HG02938 (cell line): ENCODE data around the gene ZNF215.
A peak's percentile ranks its signal among the peaks of the same experiment; 100 is the strongest.
"Not testable (repeated sequence)": the region's sequence is repeated elsewhere in the genome, so short reads cannot be mapped to it uniquely, and the experiment has no call there.

ENCODE experiments used
- ATAC-seq: cut with Tn5 transposase; IDR thresholded peaks from one replicate; pipeline ENCODE4 v1.9.1; 2021; ENCODE audit warnings: mild to moderate bottlenecking, moderate library complexity; ENCODE audit not compliant: unreplicated experiment

ZNF215 gene

DNA sequence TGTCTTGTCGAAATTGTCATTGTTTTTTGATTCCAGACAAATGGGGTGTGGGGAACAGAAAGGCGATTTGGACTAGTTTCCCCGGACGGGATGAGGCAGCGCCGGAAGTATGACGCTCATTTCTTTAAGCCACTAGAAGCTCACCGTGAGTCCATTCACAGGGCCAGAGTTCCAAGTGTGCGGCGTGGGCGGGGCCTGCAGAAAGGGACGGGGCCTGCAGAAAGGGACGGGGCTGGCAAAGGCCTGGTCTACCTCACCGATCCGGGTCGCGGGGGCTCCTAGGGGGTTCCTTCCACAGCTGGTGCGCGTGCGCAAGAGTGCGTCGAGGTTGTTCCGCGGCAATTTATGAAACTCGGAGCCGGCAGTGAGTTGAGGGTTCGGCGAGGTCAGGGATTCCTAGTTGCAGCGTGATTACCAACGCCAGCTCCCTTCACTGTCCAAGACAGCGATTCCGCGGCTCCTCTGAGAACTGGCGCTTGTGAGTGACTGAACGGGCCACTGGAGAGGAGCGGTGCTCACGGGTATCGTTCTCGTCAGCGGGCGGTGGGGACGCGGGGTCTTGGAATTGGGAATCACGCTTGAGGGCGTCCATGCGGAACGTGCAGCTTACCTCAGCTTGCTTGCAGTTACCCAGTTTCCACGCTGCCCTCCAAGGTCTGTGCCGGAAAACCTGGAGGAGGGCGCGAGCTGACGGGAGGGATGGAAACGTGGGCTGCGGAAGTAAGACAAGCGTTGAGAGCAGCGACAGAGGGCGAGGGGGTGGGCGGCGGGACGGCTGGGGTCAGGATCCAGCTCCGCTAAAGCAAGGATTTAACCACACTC lies at the start of gene ZNF215:
Gene ZNF215, plus strand, starts transcription at position 219 of the 822 bp plus-strand sequence. CDS start 5,847 bp downstream, outside the sequence.
- ATAC-seq: peak; percentile 66

DNA sequence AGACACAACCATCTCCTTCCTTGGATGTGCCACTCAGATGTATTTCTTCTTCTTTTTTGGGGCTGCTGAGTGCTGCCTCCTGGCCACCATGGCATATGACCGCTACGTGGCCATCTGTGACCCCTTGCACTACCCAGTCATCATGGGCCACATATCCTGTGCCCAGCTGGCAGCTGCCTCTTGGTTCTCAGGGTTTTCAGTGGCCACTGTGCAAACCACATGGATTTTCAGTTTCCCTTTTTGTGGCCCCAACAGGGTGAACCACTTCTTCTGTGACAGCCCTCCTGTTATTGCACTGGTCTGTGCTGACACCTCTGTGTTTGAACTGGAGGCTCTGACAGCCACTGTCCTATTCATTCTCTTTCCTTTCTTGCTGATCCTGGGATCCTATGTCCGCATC lies 49.3 kb upstream of the ZNF215 start:
- no peak for ATAC-seq

GRCh38 chr11:6882751-6883150 lies 43.5 kb upstream of the ZNF215 start:
- ATAC-seq: no peak

DNA sequence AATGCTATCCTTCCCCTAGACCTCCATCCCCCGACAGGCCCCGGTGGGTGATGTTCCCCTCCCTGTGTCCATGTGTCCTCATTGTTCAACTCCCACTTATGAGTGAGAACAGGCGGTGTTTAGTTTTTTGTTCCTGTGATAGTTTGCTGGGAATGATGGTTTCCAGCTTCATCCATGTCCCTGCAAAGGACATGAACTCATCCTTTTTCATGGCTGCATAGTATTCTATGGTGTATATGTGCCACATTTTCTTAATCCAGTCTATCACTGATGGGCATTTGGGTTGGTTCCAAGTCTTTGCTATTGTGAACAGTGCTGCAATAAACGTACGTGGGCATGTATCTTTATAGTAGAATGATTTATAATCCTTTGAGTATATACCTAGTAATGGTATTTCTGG lies 38.5 kb upstream of the ZNF215 start:
- ATAC-seq: not testable (repeated sequence)

DNA sequence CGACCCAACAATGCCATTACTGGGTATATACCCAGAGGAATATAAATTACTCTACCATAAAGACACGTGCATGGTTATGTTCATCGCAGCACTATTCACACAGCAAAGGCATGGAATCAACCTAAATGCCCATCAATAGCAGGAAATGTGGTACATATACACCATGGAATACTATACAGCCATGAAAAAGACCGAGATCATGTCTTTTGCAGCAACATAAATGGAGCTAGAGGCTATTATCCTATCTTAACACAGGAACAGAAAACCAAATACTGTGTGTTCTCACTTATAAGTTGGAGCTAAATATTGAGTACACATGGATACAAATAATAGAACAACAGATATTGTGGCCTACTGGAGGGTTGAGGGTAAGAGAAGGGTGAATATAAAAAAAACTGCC lies 37.4 kb upstream of the ZNF215 start:
- no peak for ATAC-seq

DNA sequence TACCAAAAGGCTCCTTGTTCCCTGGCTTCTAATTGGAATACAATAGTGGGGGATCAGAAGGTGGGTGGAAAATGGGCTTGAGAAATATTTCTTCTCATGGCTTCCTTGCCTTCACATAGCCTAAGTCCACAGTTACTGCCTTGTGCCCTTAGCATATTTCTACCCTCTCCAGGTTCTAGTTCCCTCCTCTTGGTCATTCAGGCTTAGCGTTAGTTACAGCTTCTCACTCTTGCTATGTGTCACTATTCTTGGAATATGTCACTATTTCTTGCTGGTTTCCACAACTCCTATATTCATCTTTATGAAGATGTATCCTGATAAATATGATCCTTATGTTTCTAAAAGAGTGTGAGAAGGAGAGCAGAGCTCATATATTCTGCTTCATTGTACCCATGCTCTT lies 36.4 kb upstream of the ZNF215 start:
- no peak for ATAC-seq

DNA sequence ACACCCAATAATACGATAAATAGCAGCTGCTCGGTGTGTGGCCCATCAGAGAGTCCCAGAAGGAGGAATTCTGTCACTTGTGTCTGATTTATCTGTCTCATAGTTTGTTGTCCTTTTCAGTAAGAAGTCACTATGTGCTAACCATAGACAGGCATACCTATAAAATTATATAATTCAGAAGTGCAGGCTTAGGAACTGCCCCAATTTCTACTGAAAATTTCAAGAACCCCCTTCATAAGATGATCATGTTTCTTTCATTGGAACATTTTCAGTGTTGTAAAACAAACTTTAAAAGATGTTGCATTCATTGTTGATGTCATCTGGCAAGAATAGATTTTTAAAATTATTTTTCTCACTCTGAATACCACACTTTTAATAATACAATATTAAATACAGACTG lies 33.8 kb upstream of the ZNF215 start, which contains the start of gene OR2D2:
Gene OR2D2, minus strand, starts transcription at position 101 of the 400 bp plus-strand sequence. Its CDS starts 0 bp downstream, at position 101.
- ATAC-seq: no peak

DNA sequence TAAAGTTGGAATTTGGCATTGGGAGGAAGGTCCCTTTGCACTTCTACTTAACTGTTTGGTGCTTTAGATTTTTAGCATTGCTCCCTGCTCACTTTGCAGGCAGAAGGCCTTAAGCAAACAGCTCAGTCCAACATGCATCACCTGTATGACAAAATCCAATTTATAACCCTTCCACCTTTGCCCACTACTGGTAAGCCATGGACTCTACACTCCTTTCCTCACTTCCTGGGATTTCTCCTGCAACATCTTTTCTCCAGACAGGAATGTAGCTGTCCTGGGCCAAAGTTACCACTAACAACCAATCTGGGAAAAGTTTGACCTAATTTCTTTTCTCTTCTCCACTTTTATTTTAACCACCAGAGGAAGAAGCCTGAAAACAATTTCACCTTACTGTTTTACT lies 32.1 kb upstream of the ZNF215 start:
- ATAC-seq: no peak

- peak; percentile 91 for ATAC-seq
Measured at GRCh38 chr11:6895010-6895409, 31.2 kb upstream of the ZNF215 start.

- ATAC-seq: no peak
Measured at GRCh38 chr11:6898911-6899310, 27.3 kb upstream of the ZNF215 start.

DNA sequence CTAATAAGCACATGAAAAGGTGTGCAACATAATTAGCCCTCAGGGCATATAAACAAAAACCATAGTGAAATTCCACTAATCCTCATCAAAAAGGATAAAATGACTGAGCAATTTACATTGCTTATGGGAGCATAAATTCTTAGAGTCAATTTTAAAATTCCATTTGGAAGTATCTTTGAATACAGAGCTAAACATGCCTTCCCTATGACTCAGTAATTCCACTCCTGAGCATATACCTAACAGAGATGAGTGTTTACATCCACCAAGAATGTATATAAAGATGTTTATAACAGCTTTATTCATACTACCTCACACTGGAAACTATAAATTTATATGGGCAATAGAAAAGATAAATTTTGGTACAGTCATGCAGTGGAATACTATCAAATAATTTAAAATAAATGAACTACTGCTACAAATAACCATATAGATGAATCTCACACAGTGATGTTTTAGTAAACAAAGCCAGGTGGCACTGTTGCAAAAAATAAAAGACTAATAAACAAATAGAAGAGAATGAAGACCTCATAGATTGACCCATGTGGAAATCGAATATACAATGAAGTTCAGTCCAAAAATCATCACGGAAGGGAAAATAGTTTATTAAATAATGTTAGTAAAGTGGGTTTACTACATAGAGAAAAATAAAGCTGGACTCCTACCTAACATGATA lies 25.8 kb upstream of the ZNF215 start:
- no peak for ATAC-seq

DNA sequence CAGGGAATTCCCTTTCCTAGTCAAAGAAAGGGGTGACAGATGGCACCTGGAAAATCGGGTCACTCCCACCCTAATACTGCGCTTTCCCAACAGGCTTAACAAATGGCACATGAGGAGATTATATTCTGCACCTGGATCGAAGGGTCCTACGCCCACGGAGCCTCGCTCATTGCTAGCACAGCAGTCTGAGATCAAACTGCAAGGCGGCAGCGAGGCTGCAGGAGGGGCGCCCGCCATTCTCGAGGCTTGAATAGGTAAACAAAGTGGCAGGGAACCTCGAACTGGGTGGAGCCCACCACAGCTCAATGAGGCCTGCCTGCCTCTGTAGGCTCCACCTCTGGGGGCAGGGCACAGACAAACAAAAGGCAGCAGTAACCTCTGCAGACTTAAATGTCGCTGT lies 21.4 kb upstream of the ZNF215 start:
- not testable (repeated sequence) for ATAC-seq

DNA sequence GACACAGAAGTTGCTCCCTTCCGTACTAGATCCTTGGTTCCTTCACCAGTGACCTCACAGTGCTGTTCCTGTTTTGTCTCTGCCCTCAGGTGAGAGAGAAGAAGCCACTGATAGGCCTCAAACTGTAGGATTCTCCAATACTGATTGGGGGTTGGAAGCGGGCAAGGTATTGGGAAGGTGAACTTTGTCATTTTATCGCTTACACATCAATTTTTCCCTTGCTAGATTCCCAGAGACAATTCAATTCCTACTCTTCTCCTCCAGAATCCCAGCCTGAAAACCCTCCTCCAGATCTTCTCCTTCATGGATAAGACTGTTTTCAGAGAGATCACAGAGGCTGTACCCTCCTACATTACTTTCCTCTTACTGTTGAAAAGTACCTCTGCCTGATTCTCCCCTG lies 14.8 kb upstream of the ZNF215 start:
- ATAC-seq: no peak

DNA sequence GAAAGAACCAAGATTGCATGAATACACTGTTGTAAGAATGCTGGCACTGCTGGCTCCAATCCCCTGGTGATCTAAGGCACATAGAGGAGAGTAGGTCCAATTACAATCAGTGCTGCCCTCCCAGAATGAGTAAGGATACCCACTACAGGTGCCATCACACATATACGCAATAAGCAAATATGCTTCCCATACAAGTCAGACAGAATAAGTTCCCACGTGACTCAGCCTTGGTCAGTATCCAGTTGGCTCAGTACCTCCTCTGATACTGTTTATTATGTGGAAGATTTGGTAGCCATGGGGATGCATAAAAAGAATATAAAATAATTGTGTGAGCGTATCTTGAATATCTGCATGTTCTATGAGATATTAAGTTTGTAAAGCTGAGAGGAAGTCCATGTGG lies 14.3 kb upstream of the ZNF215 start:
- ATAC-seq: no peak

DNA sequence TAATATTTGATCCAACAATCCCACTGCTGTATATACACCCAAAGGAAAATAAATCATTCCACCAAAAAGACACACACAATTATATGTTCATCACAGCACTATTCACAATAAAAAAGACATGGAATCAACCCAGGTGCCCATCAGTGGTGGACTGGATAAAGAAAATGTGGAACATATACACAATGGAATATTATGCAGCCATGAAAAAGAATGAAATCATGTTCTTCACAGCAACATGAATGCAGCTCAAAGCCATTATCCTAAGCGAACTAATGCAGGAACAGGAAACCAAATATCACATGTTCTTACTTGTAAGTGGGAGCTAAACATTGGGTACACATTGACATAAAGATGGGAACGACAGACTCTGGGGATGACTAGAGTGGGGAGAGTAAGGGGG lies 6.5 kb upstream of the ZNF215 start:
- no peak for ATAC-seq

GRCh38 chr11:6920702-6921101 lies 5.5 kb upstream of the ZNF215 start, which contains the start of gene OR2D3:
Gene OR2D3 (plus strand): TSS chr11:6921002. CDS start chr11:6921002, 0 bp downstream.
- ATAC-seq: no peak

DNA sequence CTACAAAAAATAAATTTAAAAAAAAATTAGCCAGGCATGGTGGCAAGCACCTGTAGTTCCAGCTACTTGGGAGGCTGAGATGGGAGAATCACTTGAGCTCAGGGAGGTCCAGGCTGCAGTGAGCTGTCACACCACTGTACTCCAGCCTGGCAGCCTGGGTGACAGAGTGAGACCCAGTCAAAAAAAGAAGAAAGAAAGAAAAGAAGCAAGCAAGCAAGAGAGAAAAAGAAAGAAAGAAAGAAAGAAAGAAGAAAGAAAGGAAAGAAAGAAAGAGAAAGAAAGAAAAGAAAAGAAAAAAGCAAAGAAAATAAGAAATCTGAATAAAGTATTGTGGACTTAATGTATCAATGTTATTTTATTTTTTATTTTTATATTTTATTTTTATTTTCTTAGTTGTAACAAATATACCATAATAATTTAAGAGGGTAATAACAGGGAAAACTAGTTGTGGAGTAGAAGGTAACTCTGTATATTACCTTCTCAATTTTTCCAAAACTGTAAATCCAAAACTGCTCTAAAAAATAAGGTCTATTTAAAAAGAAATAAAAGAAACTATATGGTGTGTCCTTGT lies 1.1 kb upstream of the ZNF215 start:
- no peak for ATAC-seq

GRCh38 chr11:6925636-6926207 lies 504 bp upstream of the ZNF215 start:
- peak; percentile 19 for ATAC-seq

- ATAC-seq: peak; percentile 81
Measured at GRCh38 chr11:6927030-6927617, 898 bp downstream of the ZNF215 start.

DNA sequence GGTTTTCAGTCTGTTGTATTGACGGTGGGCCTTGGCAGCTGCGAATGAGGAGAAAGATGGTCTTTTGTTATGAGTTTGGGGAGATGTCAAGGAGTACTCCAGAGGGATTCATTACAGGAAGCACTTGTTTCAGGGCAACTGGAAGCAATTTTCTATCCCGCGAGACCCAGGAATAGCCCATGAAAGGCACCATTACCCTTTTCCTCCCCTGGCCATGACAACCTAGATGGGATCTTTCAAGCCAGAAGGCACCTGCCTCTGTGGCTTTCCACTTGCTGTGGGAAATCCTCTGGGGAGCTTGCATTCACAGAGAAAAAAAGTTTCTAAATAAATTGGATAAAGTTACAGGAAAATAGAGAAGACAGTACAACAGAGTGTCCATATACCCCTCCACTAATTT lies 2.7 kb downstream of the ZNF215 start:
- ATAC-seq: no peak

DNA sequence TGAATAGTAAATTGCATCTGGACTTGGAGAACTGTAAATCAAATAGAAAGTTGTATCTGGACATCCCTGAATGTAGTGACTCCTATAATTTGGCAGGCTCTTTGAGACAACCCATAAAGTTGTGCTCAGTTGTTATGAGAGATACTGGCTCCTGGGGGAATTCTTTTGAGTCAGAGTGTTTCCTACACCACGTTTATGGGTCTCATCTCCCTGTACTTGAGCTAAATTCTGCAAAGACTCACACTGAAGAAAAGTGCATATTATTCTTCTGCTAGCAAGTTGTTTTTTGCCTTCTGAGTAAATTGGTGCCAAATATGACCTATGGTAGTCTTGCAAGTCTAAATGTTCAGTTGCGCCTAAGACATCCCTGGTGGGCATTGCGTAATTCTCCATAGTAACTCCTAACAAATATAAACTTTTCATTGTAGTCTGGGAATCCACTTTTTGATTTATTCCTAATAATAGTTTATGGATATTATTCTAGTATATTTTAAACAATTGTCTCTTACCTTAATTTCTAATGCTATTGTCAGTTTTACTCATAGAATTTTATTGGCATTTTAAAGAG lies 5.0 kb downstream of the ZNF215 start:
- no peak for ATAC-seq
